H9 (cell line): Measurements from ENCODE around the gene MRPS5. TPM values are rescaled to one million over a fixed set of nuclear protein-coding genes. Genes with fewer than 3 reads are reported as not detected.

ENCODE experiments used
- DNase-seq: peaks from one replicate; pipeline ENCODE4 v3.0.0-alpha.2; 2017
- H2AFZ ChIP-seq: one replicate; pipeline ENCODE4 v1.6.1; 2013; ENCODE audit warnings: mild to moderate bottlenecking, low read length, control low read depth, moderate library complexity
- H2AK5ac ChIP-seq: 2 replicates; pipeline ENCODE4 v1.6.1; 2013; ENCODE audit warnings: low read length, control low read depth, mixed read lengths; ENCODE audit not compliant: insufficient read length
- H2BK120ac ChIP-seq: one replicate; pipeline ENCODE4 v1.6.1; 2013; ENCODE audit warnings: low read depth, mild to moderate bottlenecking, low read length, control low read depth, inconsistent platforms; ENCODE audit not compliant: poor library complexity, severe bottlenecking
- H2BK12ac ChIP-seq: 2 replicates; pipeline ENCODE4 v1.6.1; 2013; ENCODE audit warnings: low read length, control low read depth, mixed read lengths, low read depth; ENCODE audit not compliant: insufficient read length
- H2BK15ac ChIP-seq: 2 replicates; pipeline ENCODE4 v1.6.1; 2013; ENCODE audit warnings: low read depth, low read length, control low read depth
- H2BK20ac ChIP-seq: one replicate; pipeline ENCODE4 v1.6.1; 2013; ENCODE audit warnings: low read depth, mild to moderate bottlenecking, low read length, control low read depth, inconsistent platforms; ENCODE audit not compliant: poor library complexity, severe bottlenecking
- H2BK5ac ChIP-seq: 2 replicates; pipeline ENCODE4 v1.6.1; 2013; ENCODE audit warnings: low read length, control low read depth, mixed read lengths; ENCODE audit not compliant: insufficient read length
- H3K14ac ChIP-seq: 2 replicates; pipeline ENCODE4 v1.6.1; 2013; ENCODE audit warnings: low read length, control low read depth; ENCODE audit not compliant: insufficient read depth
- H3K18ac ChIP-seq: 2 replicates; pipeline ENCODE4 v1.6.1; 2013; ENCODE audit warnings: low read depth, mild to moderate bottlenecking, mixed read lengths, low read length, control low read depth; ENCODE audit not compliant: insufficient read length
- H3K23ac ChIP-seq: 2 replicates; pipeline ENCODE4 v1.6.1; 2013; ENCODE audit warnings: low read length, control low read depth, mixed read lengths, low read depth; ENCODE audit not compliant: insufficient read length
- H3K23me2 ChIP-seq: 2 replicates; pipeline ENCODE4 v1.6.1; 2013; ENCODE audit warnings: low read depth, mild to moderate bottlenecking, mixed read lengths, low read length, control low read depth; ENCODE audit not compliant: insufficient read length, poor library complexity, severe bottlenecking
- H3K27ac ChIP-seq: 2 replicates; pipeline ENCODE4 v1.5.1; 2013; ENCODE audit warnings: low read length, control low read depth, mixed read lengths, low read depth; ENCODE audit not compliant: insufficient read length
- H3K27me3 ChIP-seq: 2 replicates; pipeline ENCODE4 v1.6.1; 2013; ENCODE audit warnings: low read length, control low read depth, inconsistent platforms; ENCODE audit not compliant: insufficient read depth
- H3K4ac ChIP-seq: 2 replicates; pipeline ENCODE4 v1.6.1; 2013; ENCODE audit warnings: low read depth, mild to moderate bottlenecking, control low read depth, inconsistent platforms, low read length, moderate library complexity
- H3K4me1 ChIP-seq: 2 replicates; pipeline ENCODE4 v1.6.1; 2013; ENCODE audit warnings: low read length, control low read depth, inconsistent platforms; ENCODE audit not compliant: insufficient read depth
- H3K4me2 ChIP-seq: 2 replicates; pipeline ENCODE4 v1.6.1; 2013; ENCODE audit warnings: low read length, control low read depth, mixed read lengths; ENCODE audit not compliant: insufficient read length, insufficient read depth
- H3K56ac ChIP-seq: 2 replicates; pipeline ENCODE4 v1.6.1; 2013; ENCODE audit warnings: low read depth, mild to moderate bottlenecking, mixed read lengths, low read length, control low read depth; ENCODE audit not compliant: insufficient read length
- H3K79me1 ChIP-seq: 2 replicates; pipeline ENCODE4 v1.6.1; 2013; ENCODE audit warnings: low read depth, mild to moderate bottlenecking, moderate library complexity, low read length, control low read depth, inconsistent platforms; ENCODE audit not compliant: insufficient read depth, poor library complexity, severe bottlenecking
- H3K79me2 ChIP-seq: 2 replicates; pipeline ENCODE4 v1.6.1; 2013; ENCODE audit warnings: low read length, control low read depth, inconsistent platforms; ENCODE audit not compliant: insufficient read depth
- H3K9ac ChIP-seq: 2 replicates; pipeline ENCODE4 v1.6.1; 2013; ENCODE audit warnings: low read length, control low read depth, mixed read lengths; ENCODE audit not compliant: insufficient read length; ENCODE audit errors: extremely low read depth
- H3K9me3 ChIP-seq: one replicate; pipeline ENCODE4 v1.6.1; 2013; ENCODE audit warnings: low read depth, low read length, inconsistent platforms; ENCODE audit not compliant: control insufficient read depth
- H3T11ph ChIP-seq: one replicate; pipeline ENCODE4 v1.6.1; 2013; ENCODE audit warnings: mild to moderate bottlenecking, low read length, control low read depth, inconsistent platforms
- H4K20me1 ChIP-seq: one replicate; pipeline ENCODE4 v1.6.1; 2013; ENCODE audit not compliant: control insufficient read depth, insufficient read length, insufficient read depth
- H4K5ac ChIP-seq: 2 replicates; pipeline ENCODE4 v1.6.1; 2013; ENCODE audit warnings: low read depth, mild to moderate bottlenecking, mixed read lengths, low read length, control low read depth; ENCODE audit not compliant: insufficient read length
- H4K8ac ChIP-seq: replicated peaks from 2 replicates; pipeline ENCODE4 v1.6.1; 2013; ENCODE audit warnings: low read length, control low read depth, mixed read lengths, low read depth; ENCODE audit not compliant: insufficient read length
- H4K91ac ChIP-seq: 2 replicates; pipeline ENCODE4 v1.6.1; 2013; ENCODE audit warnings: low read depth, mild to moderate bottlenecking, moderate library complexity, mixed read lengths, low read length, control low read depth; ENCODE audit not compliant: insufficient read length
- H3K27ac Mint-ChIP-seq, 3 experiments: 2 replicates in 2 of 3; 3 replicates in 1 of 3; pipeline ENCODE4 v1.8.0; 2020 to 2021; ENCODE audit warnings: mixed read lengths in 3 of 3, mild to moderate bottlenecking in 1 of 3, moderate library complexity in 1 of 3
- H3K27me3 Mint-ChIP-seq: 2 replicates; pipeline ENCODE4 v1.8.0; 2021; ENCODE audit warnings: low read depth, mild to moderate bottlenecking, moderate library complexity, mixed read lengths
- H3K36me3 Mint-ChIP-seq, 3 experiments: 2 replicates in 2 of 3; 3 replicates in 1 of 3; pipeline ENCODE4 v1.8.0; 2020 to 2021; ENCODE audit warnings: low read depth in 3 of 3, mixed read lengths in 3 of 3; ENCODE audit not compliant: insufficient read depth in 1 of 3
- H3K4me1 Mint-ChIP-seq, 2 experiments: 2 replicates each; pipeline ENCODE4 v1.8.0; 2020; ENCODE audit warnings: mixed read lengths in 2 of 2
- H3K4me3 Mint-ChIP-seq, 2 experiments: 2 replicates in 1 of 2; 3 replicates in 1 of 2; pipeline ENCODE4 v1.8.0; 2020 to 2021; ENCODE audit warnings: mild to moderate bottlenecking in 2 of 2, mixed read lengths in 2 of 2, moderate library complexity in 1 of 2
- H3K9me3 Mint-ChIP-seq, 2 experiments: 2 replicates in 1 of 2; 3 replicates in 1 of 2; pipeline ENCODE4 v1.8.0; 2020; ENCODE audit warnings: mild to moderate bottlenecking in 2 of 2, mixed read lengths in 2 of 2, moderate library complexity in 1 of 2
- WGBS: extraction: QIAGEN DNeasy Blood & Tissue Kit; methylation state at CpG from one replicate; pipeline ENCODE4 v1.1.7; 2013; ENCODE audit warnings: missing lambda C conversion rate, low lambda C conversion rate, mixed read lengths; ENCODE audit not compliant: insufficient read length; ENCODE audit errors: extremely low coverage; 5-methylcytosine and 5-hydroxymethylcytosine counted together
- total RNA-seq: library from RNA; stranded (reverse); gene quantifications from 2 replicates; pipeline ENCODE4 v1.2.1, GENCODE V29; 2021
- TF ChIP-seq, protein P1 (sequence below): fragments of 200-600 bp; sonication (generic); conservative IDR thresholded peaks from 3 replicates; pipeline ENCODE4 v1.8.0; 2021; ENCODE audit warnings: antibody characterized with exemption, mild to moderate bottlenecking

MRPS5 gene
- total RNA-seq, 1 experiment from 2014 or later: 50.9 TPM

DNA sequence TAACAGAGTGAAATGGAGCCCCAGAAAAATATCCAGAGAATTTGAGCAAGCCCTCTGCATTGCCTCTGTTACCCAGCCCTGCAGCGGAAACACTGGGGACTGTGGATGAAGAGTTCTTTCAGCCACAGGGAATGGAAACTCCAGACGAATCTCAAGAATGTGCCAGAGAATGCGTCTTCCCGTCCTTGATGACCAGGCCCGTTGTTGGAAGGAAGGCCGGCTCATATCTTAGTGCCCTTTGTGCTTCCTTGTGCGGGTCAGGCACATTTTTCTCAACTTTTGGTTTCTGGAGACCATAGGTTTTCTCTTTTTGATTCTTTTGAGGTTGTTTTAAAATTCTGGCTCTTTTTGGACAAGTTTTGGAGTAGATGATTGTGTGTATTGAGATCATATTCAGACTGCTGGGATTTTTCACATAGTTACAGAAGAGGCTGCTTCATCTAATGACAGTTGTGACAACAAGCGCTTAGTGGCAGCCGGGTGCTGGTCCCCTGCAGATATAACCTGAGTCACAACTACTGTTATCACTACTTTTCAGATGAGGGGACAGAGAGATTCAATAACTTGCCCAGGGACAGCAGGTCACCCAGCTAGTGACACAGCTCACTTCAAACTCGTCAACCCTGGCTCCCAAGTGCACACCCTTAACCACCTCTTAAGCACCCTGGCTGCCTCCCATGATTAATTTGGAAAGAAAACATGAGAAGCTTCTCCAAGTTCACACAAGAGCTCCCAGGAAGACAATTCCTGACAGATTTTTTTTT, 80.4 kb downstream of the MRPS5 start:
- no peak overlapping the region for H2BK5ac ChIP-seq
- peaks cover 0 to 2% (median 0%) of the 10 kb centered on the region in 3 experiments; a peak in 2 of 7 replicates for H3K36me3 Mint-ChIP-seq
- no peaks in the 10 kb centered on the region for H3K4me1 ChIP-seq
- no CpG with 5 or more reads among the region's 10 CpGs for WGBS
- no peaks in the 10 kb centered on the region for H3K23me2 ChIP-seq
- H3K23ac ChIP-seq: no peak overlapping the region
- peaks cover 55% of the 10 kb centered on the region for H3K27me3 Mint-ChIP-seq
- H2BK20ac ChIP-seq: no peak overlapping the region
- H3K79me1 ChIP-seq: no peaks in the 10 kb centered on the region
- no peak overlapping the region for H3K4me2 ChIP-seq
- no peaks in the 10 kb centered on the region for H3K9me3 ChIP-seq
- H3K56ac ChIP-seq: no peak overlapping the region
- TF ChIP-seq, protein P1, sequence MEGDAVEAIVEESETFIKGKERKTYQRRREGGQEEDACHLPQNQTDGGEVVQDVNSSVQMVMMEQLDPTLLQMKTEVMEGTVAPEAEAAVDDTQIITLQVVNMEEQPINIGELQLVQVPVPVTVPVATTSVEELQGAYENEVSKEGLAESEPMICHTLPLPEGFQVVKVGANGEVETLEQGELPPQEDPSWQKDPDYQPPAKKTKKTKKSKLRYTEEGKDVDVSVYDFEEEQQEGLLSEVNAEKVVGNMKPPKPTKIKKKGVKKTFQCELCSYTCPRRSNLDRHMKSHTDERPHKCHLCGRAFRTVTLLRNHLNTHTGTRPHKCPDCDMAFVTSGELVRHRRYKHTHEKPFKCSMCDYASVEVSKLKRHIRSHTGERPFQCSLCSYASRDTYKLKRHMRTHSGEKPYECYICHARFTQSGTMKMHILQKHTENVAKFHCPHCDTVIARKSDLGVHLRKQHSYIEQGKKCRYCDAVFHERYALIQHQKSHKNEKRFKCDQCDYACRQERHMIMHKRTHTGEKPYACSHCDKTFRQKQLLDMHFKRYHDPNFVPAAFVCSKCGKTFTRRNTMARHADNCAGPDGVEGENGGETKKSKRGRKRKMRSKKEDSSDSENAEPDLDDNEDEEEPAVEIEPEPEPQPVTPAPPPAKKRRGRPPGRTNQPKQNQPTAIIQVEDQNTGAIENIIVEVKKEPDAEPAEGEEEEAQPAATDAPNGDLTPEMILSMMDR: no peak
- H2AK5ac ChIP-seq: no peak overlapping the region
- DNase-seq: no peak
- no peak overlapping the region for H2BK120ac ChIP-seq
- no peak overlapping the region for H4K5ac ChIP-seq
- H3K27ac Mint-ChIP-seq: no peak overlapping the region
- no peaks in the 10 kb centered on the region for H4K20me1 ChIP-seq
- no peak overlapping the region for H3K14ac ChIP-seq
- no peak overlapping the region for H2AFZ ChIP-seq
- no peak overlapping the region for H3K27ac ChIP-seq
- peaks cover 7 to 14% of the 10 kb centered on the region in 2 experiments; a peak in 3 of 4 replicates for H3K4me1 Mint-ChIP-seq
- H3K27me3 ChIP-seq: no peaks in the 10 kb centered on the region
- H3K9me3 Mint-ChIP-seq: peaks cover 22 to 30% of the 10 kb centered on the region in 2 experiments
- no peaks in the 10 kb centered on the region for H3K79me2 ChIP-seq
- H2BK12ac ChIP-seq: no peak overlapping the region
- no peak overlapping the region for H3K4ac ChIP-seq
- no peak overlapping the region for H4K8ac ChIP-seq
- H3K4me3 Mint-ChIP-seq: no peak overlapping the region
- H2BK15ac ChIP-seq: no peak overlapping the region
- no peak overlapping the region for H3K9ac ChIP-seq
- no peak overlapping the region for H4K91ac ChIP-seq
- no peak overlapping the region for H3T11ph ChIP-seq
- no peak overlapping the region for H3K18ac ChIP-seq
